HL-60/S4 treated with phorbol 12-myristate 13-acetate at 8.2 ng/mL for 4 days and 3 days (cell line): ENCODE measurements around the gene IPCEF1.
"Not testable (repeated sequence)": the region's sequence is repeated elsewhere in the genome, so short reads cannot be mapped to it uniquely, and the experiment has no call there.

Experiments used
- in situ Hi-C: fragments of 300-500 bp; cut with MboI; formaldehyde crosslinking; loops from 2 replicates; pipeline ENCODE4 v1.15.0; 2022; ENCODE audit warnings: low sequenced_read_pairs

Gene IPCEF1

DNA sequence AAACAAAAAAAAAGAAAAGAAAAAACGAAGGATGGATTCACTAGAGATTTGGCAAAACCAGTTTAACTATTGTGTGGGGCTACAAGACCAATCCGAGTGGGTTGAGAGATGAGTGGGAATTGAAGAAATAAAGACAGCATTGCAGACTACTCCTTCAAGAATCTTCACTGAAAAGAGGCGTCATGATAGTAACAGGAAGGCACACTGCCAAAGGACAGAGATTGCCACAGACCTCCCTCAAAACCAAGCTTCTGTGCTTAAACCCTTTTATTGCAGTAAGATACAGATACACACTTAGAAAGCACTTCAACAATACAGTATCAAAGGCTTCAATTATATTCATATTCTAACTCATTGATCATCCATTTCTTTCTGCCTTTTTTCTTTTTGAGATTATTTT lies 103.9 kb downstream of the IPCEF1 start:
- in situ Hi-C loops, result no loop called here

GRCh38 chr6:154251116-154251515 lies 105.5 kb downstream of the IPCEF1 start:
- in situ Hi-C loops, result no loop called here

DNA sequence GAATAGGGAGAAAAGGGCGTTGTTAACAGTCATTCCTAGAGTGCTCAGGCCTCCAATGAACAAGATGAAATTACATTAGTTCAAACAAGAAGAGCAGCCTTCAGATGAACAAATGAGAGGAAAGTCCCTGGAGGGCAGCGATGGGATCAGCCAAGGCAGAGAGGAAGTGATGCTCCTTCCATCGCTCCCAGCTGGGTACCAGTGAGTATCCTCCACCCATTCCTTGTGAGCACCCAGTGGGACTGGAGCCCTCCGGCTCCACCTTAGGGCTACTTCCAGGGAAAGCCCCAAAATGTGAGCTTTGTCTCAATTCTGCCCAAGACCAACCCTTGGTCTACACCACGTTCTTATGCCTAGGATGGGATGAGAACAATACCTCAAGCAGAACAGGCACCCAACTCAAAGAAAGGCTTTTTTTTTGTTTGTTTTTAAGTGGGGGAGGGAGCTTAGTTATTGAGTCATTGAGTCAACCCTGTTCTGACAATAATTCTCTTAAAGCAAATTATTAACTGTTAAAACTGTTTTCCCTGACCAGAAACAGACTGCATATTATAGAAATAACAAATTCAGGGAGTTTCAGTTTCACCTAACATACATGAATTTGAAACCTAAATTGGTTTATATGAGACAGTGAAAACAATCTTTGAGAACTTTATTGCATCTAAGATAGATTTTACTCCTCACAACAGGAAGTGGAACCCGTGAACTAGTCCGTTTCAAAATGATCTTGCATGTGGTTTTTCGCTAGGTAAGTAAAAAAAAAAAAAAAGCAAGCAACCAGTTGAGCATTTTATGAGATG lies 106.9 kb downstream of the IPCEF1 start:
- in situ Hi-C loops, result no loop called here

- in situ Hi-C loops, result no loop called here
These were observed 109.3 kb downstream of the IPCEF1 start for GRCh38 chr6:154247119-154247861.

DNA sequence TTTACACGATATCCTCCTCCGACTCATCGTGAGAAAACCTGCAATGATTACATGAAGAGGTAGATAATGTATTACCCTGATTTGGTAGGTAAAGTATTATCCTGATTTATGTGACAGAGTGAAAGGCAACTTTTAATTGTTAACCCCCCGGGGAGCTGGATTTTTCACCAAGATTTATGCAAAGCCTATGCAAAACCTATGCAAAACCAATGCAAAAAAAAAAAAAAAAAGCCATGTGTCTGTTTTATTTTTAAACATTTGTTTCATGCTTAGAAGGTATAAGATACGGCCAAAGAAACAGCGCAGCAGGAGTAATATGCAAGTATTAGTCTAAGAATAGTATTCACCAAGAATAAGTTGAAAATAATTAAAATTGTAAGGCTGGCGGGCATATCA lies 109.9 kb downstream of the IPCEF1 start:
- in situ Hi-C loops, result no loop called here

DNA sequence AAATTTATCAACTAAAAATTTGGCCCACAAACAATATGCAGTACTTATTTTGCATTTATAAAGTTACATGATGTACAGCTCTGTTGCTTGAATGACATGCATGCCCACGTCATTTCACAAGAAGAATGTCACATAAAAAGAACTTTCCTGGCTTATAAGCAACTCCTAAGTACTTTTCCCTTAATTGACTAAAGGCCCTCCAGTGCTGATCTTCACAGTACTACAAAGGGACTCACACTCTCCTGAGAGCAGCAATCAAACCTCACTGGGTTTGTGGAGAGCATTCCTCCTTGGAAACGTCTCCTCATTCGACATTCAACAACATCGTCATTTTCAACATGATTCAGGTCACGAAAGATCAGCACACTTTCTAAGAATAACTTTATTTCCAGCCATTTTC lies 111.1 kb downstream of the IPCEF1 start:
- in situ Hi-C loops, result no loop called here

GRCh38 chr6:154243793-154244750 lies 112.5 kb downstream of the IPCEF1 start:
- in situ Hi-C loops, result no loop called here

GRCh38 chr6:154242617-154243357 lies 113.8 kb downstream of the IPCEF1 start:
- in situ Hi-C loops, result no loop called here

DNA sequence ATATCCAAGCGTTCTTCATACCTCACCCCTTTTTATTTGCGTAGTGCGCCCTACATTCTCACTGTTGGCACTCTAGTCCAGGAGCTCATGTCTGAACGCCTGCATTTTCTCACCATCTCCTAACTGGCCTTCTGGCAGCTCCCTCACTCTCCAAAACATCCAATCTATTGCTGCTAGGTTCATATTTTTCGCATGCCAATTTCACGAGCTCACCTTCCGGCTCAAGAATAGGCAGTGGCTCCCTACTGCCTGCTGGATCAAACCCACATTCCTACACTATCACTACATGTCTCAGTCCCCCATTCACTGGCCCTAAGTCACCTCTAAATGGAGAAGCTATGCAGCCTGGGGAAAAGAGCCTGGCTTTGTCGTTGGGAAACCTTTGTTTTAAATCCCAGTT lies 115.0 kb downstream of the IPCEF1 start:
- in situ Hi-C loops, result no loop called here

DNA sequence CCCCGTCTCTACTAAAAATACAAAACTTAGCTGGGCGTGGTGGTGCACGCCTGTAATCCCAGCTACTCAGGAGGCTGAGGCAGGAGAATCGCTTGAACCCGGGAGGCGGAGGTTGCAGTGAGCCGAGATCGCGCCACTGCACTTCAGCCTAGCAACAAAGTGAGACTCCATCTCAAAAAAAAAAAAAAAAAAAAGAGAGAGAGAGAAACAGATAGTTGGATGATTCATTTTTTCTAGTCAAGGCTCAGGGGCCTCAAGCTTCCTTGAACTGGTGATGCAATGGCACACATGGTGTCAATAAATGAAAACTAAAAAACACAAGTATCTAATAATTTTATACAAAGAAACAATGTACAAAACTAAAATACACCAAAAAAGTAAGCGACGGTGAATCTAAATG lies 115.5 kb downstream of the IPCEF1 start:
- in situ Hi-C loops, result not testable (repeated sequence)

DNA sequence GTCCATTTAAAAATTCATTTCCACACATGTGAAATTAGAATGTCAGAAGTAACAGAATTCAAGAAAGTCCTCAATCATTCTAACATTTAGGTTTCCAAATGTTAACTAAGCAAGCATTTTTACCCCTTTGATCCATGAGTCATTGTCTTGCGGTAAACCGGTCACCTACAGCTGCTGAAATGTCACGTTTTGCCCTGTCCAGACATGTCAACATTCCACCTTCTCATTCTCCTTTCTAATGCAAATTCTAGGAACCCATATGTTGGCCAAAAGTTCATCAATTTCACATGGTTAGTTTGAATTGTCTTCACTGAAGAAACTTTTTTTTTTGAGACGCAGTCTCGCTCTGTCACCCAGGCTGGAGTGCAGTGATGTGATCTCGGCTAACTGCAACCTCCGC lies 117.2 kb downstream of the IPCEF1 start:
- in situ Hi-C loops, result no loop called here

GRCh38 chr6:154238831-154239230 lies 117.8 kb downstream of the IPCEF1 start:
- in situ Hi-C loops, result no loop called here

- in situ Hi-C loops, result no loop called here
These were observed 119.8 kb downstream of the IPCEF1 start for GRCh38 chr6:154236646-154237301.

GRCh38 chr6:154234019-154234772 lies 122.4 kb downstream of the IPCEF1 start:
- in situ Hi-C loops, result no loop called here

DNA sequence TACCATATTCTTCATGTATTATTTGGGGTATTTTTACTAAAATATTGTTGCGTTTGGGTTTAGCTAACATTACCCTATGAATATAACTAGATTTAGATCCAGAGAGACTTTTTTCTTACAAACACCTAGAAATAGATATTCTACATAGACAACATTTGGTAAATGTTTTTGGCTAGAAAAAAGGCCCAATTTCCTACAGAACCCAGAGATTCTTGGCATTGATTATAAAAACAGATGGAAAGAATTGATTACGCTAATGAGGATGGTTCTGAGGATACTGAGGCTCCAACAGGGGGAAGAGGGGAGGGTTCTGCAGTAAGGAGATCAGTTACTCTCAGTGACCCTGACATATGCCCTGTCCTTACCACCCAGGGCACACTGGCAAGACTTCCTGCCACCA lies 123.2 kb downstream of the IPCEF1 start:
- in situ Hi-C loops, result no loop called here

- in situ Hi-C loops, result no loop called here
These were observed 124.3 kb downstream of the IPCEF1 start for GRCh38 chr6:154232013-154232910.

GRCh38 chr6:154230910-154231595 lies 125.5 kb downstream of the IPCEF1 start:
- in situ Hi-C loops, result no loop called here

DNA sequence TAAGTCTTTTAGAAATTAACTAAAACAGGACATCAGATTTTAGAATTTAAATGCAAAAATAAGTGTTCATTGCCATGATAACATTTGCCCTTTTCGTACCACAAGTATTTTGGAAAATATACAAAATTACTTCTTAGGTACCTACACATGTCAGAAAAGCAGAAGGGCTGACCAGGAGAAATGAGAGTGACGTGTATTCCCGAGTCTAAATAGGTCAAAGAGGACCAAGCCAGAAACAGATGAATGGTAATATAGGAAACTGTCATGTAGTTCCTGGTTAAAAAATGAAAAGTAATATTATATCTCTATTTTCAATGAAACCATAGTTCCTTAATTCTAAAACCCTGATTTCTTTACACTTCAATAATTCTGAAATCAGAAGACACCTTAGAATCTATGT lies 126.2 kb downstream of the IPCEF1 start:
- in situ Hi-C loops, result no loop called here
